Measurements from ENCODE around the gene TP53I11.

TP53I11 gene

DNA sequence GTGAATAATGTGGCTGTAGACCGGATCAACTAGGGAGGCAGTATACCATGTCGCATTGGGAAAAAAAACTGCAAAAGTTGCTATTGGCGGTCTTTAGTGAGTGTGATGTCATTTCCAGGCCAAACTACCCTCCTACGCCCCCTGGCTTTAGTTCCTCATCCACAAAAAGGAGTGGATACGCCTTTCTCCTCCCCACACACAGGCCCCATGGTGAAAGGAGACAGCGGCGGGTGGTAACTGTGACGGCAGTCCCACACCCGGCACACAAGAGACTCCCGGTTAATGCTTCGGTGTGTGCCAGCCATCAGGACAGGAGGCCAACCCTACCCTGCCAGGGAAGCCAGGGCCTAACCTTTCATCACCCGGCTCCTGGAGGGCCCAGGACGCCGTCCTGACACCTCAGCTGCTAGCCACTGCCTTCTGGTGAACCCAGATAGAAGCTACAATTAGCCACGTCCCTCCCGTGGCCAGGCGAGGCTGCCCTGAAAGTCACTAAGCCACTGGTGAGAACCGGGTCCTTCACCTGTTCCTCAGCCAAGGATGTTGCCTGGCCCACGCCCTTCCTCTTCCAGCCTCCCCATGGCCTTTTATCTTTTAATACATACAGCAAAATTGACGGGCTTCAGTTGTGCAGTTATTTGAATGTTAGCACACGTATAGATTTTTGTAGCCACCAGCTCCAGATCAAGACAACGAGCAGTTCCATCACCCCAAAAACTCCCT is 10.8 kb downstream of the TP53I11 start:
- H3K9me3 ChIP-seq (ENCODE audit: severe bottlenecking): no peaks in the 10 kb centered on the region
- TF ChIP-seq, protein P1, sequence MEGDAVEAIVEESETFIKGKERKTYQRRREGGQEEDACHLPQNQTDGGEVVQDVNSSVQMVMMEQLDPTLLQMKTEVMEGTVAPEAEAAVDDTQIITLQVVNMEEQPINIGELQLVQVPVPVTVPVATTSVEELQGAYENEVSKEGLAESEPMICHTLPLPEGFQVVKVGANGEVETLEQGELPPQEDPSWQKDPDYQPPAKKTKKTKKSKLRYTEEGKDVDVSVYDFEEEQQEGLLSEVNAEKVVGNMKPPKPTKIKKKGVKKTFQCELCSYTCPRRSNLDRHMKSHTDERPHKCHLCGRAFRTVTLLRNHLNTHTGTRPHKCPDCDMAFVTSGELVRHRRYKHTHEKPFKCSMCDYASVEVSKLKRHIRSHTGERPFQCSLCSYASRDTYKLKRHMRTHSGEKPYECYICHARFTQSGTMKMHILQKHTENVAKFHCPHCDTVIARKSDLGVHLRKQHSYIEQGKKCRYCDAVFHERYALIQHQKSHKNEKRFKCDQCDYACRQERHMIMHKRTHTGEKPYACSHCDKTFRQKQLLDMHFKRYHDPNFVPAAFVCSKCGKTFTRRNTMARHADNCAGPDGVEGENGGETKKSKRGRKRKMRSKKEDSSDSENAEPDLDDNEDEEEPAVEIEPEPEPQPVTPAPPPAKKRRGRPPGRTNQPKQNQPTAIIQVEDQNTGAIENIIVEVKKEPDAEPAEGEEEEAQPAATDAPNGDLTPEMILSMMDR (IDR thresholded peaks at IDR 0.05; ENCODE audit: low read depth, low read length): peak; percentile 35; the same call in 1 of the 2 replicates
- H3K27me3 ChIP-seq (ENCODE audit: insufficient read depth, low read depth, severe bottlenecking): no peaks in the 10 kb centered on the region
- H3K27ac ChIP-seq: no peak overlapping the region
- peaks cover 74% of the 10 kb centered on the region for H3K36me3 ChIP-seq
- no peak overlapping the region for H3K4me3 ChIP-seq (ENCODE audit: low read depth, low read length)
- DNase-seq: peak; percentile 11

DNA sequence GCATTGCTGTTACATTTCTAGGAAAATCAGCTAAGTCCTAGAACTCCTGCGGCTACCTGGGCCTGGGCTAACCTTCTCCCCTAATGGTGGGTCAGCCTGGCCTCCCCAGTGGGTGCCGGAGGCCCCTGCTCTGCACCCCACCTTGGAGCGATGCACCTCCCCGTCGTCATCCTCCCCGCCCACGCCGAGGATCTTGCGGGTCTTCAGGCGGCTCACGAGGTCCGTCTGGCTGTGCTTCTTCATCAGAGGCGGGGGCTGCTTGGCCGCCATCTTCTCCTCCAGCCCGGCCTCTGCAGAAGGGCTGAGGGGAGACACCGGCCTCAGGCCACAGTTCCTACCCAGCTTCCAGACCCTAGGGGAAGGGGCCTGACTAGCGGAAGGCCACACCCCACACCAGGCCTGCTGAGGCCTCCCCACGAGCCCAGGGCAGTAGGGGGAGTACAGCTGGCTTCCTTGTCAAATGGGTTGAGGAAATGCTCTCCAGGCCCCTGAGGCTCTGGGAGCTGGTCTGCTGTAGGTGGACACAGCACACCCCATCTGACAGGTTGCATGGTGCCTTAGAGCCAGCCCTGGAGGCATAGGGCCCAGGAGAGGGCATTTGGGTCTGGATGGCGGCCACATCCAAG is 12.5 kb downstream of the TP53I11 start:
- H3K27me3 ChIP-seq (ENCODE audit: insufficient read depth, low read depth, severe bottlenecking): no peaks in the 10 kb centered on the region
- peak; percentile 15 for DNase-seq
- no peak overlapping the region; the same call in 1 of the 2 replicates for H3K27ac ChIP-seq
- no peaks in the 10 kb centered on the region for H3K9me3 ChIP-seq (ENCODE audit: severe bottlenecking)
- TF ChIP-seq, protein P1 (IDR thresholded peaks at IDR 0.05; ENCODE audit: low read depth, low read length): no peak
- H3K4me3 ChIP-seq (ENCODE audit: low read depth, low read length): no peak overlapping the region
- peaks cover 74% of the 10 kb centered on the region for H3K36me3 ChIP-seq

DNA sequence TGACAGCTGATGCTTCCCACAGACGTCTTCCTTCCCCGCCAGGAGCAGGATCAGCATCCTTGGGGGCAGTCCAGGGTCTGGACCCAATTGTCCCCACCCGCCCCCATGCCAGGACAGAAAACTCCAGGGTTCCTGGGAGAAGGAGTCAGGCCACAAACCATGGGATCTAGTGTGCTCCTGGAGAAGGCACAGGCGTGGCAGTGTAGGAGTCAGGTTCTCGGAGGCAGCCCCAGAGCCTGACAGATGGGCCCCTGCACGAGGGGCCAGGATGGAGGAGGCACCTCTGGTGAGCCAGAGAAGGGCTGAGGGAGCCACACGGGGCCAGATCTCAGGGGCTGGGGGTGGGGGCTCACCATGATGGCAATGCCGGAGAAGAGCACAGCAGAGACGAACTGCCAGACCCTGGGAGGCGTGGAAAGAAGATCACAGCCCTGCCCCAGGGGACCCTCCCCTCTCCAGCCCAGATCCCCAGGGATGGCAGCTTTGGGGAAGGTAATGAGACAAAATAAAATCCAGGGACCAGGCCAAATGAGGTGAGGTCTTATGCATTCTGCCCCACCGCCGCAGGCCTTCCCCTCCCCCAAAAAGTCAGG is 13.6 kb downstream of the TP53I11 start:
- peak; percentile 60 for DNase-seq
- Histone ChIP-seq H3K9me3 (ENCODE audit: severe bottlenecking) (no peaks in the 10 kb centered on the region), H3K27me3 (ENCODE audit: insufficient read depth, low read depth, severe bottlenecking) (no peaks in the 10 kb centered on the region), H3K27ac (peak overlapping the region; percentile 50), H3K36me3 (peaks cover 70% of the 10 kb centered on the region), H3K4me3 (ENCODE audit: low read depth, low read length) (no peak overlapping the region)
- TF ChIP-seq, protein P1 (IDR thresholded peaks at IDR 0.05; ENCODE audit: low read depth, low read length): no peak

DNA sequence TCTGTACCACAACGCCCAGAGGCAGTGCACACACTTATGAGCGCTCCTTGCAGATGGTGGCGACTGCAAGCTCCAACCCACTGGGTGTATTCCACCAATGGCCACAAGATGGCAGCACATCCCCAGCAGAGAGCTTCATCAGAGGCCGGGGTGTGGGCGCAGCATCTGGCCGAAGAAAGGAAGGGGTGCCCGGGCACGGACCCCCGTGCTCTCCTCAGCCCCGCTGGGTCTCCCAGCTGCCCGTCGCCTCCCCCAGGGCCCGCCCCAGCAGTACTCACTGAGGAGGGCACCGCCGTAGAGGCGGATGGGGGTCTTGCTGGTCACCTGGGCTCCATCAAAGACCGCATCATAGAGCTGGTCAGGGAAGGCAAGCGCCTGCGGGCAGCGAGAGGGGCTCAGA is 14.2 kb downstream of the TP53I11 start:
- Histone ChIP-seq H3K27me3 (ENCODE audit: insufficient read depth, low read depth, severe bottlenecking) (no peaks in the 10 kb centered on the region), H3K36me3 (peaks cover 69% of the 10 kb centered on the region), H3K27ac (peak overlapping the region; percentile 50), H3K9me3 (ENCODE audit: severe bottlenecking) (no peaks in the 10 kb centered on the region), H3K4me3 (ENCODE audit: low read depth, low read length) (no peak overlapping the region)
- TF ChIP-seq, protein P1 (IDR thresholded peaks at IDR 0.05; ENCODE audit: low read depth, low read length): peak; percentile 87
- DNase-seq: peak; percentile 85

DNA sequence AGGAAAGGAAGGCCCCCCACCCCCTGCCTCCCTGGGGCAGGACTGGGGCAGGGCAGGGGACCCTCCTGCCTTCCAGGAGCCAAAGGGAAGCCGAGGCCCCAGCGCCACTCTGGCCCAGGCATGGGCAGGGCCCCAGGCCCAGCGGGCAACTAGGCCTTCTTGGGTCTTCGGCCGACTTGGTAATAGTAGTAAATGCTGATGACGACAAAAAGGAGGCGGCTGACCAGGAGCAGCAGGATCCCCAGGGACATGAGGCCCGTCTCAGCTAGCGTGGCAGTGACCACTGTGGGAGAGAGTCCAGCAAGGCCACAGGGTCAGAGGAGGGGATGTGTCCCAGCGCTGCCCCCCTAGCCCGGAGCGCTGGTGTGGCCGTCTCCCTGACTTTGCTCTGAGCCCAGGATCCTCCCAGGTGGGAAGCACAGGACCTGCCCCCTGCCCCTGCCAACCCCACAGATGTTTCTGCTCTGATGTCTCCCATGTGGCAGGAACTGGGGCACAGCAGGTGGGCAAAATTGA is 15.9 kb downstream of the TP53I11 start:
- H3K36me3 ChIP-seq: peaks cover 52% of the 10 kb centered on the region
- no peak for DNase-seq
- H3K4me3 ChIP-seq (ENCODE audit: low read depth, low read length): no peak overlapping the region
- H3K27ac ChIP-seq: no peak overlapping the region
- H3K27me3 ChIP-seq (ENCODE audit: insufficient read depth, low read depth, severe bottlenecking): no peaks in the 10 kb centered on the region
- H3K9me3 ChIP-seq (ENCODE audit: severe bottlenecking): no peaks in the 10 kb centered on the region
- TF ChIP-seq, protein P1 (IDR thresholded peaks at IDR 0.05; ENCODE audit: low read depth, low read length): no peak

All from WERI-Rb-1 (cell line).